ENCODE results near the gene MID2.

MID2 gene

DNA sequence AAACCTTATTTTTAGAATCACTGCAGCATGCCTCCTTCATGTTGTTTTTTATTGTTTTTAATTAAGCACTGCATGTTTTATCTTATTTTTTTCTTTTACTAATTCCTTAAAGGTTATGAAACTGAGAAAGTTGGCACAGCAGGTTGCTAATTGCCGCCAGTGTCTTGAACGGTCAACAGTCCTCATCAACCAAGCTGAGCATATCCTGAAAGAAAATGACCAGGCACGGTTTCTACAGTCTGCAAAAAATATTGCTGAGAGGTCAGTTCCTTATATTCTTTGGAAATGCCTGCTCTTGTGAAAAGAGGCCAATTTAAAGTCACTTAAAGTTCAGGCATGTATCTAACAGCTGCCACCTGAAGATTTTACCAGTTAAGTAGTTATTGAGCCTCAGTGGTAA, 79.7 kb downstream of the MID2 start:
- WGBS, 2 donors (ENCODE audit: extremely low coverage in 2 of 2, insufficient read length in 2 of 2, insufficient replicate concordance in 1 of 2): no CpG with 5 or more reads among the region's 3 CpGs
- Histone ChIP-seq H3K23ac (ENCODE audit: low read depth, low read length, poor library complexity) (no peak overlapping the region), H4K91ac (ENCODE audit: low read depth, low read length, poor library complexity) (no peak overlapping the region), H3K18ac (ENCODE audit: low read length) (no peak overlapping the region), H2BK15ac (ENCODE audit: low read length) (no peak overlapping the region), H3K9me3 (replicated peaks in 1 of 2; ENCODE audit: control insufficient read depth in 2 of 2, insufficient read depth in 1 of 2, low read depth in 1 of 2, low read length in 2 of 2) (no peaks in the 10 kb centered on the region), H2BK120ac (ENCODE audit: low read depth, low read length) (no peak overlapping the region), H3K14ac (ENCODE audit: low read length) (no peak overlapping the region), H3K79me1 (ENCODE audit: low read depth, low read length) (no peaks in the 10 kb centered on the region), H2AK5ac (ENCODE audit: low read depth, low read length) (no peak overlapping the region), H3K4me2 (ENCODE audit: insufficient read depth, low read length, poor library complexity, severe bottlenecking) (no peak overlapping the region), H3K27ac (replicated peaks; ENCODE audit: low read length) (no peak overlapping the region), H2BK12ac (ENCODE audit: low read length) (no peak overlapping the region), H3K4me1 (ENCODE audit: control insufficient read depth in 2 of 2, insufficient read depth in 1 of 2, low read depth in 1 of 2, low read length in 2 of 2) (peaks cover 0 to 2% of the 10 kb centered on the region in 2 donors), H3K36me3 (replicated peaks in 1 of 2; ENCODE audit: control insufficient read depth in 2 of 2, insufficient read depth in 2 of 2, low read length in 2 of 2) (no peaks in the 10 kb centered on the region), H2BK5ac (ENCODE audit: low read length) (no peak overlapping the region), H2AFZ (ENCODE audit: low read length) (no peak overlapping the region), H3K27me3 (ENCODE audit: control insufficient read depth in 3 of 3, insufficient read depth in 3 of 3, low read depth in 1 of 3, low read length in 3 of 3) (no peaks in the 10 kb centered on the region), H4K8ac (ENCODE audit: low read depth, low read length) (no peak overlapping the region), H3K4ac (ENCODE audit: low read length) (no peak overlapping the region), H3K4me3 (ENCODE audit: low read length in 2 of 2) (no peak overlapping the region), H3K9ac (ENCODE audit: low read depth, low read length, poor library complexity) (no peak overlapping the region)
- no peak for DNase-seq (ENCODE audit: low spot score)

DNA sequence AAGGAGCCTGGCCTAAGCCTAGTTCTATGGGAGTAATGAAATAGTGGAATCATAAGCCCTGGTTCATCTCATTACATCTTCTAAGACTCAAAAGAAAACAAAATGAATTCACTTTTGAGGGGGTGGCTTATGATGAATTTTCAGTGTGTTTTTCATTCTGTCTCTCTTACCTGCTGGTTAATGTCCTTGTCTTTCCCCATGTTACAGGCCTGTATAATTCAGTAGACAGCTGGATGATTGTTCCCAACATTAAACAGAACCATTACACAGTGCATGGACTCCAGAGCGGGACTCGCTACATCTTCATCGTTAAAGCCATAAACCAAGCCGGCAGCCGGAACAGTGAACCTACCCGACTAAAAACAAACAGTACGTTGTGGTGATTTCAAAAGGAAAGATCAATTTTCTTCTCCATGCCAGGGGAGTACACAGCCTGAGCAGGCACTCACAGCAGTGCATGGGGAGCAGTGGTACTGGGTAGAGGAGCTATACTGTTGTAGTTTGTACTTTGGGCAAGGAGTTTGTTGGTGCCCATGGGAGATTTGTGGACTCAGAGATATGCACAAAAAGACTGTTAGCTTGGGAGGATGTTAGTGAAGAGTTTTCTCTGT, 98.6 kb downstream of the MID2 start:
- H3K36me3 ChIP-seq (replicated peaks in 1 of 2; ENCODE audit: control insufficient read depth in 2 of 2, insufficient read depth in 2 of 2, low read length in 2 of 2): no peaks in the 10 kb centered on the region
- H2BK12ac ChIP-seq (ENCODE audit: low read length): no peak overlapping the region
- H3K4me1 ChIP-seq (ENCODE audit: control insufficient read depth in 2 of 2, insufficient read depth in 1 of 2, low read depth in 1 of 2, low read length in 2 of 2): no peaks in the 10 kb centered on the region
- H4K91ac ChIP-seq (ENCODE audit: low read depth, low read length, poor library complexity): no peak overlapping the region
- no peak overlapping the region for H2AFZ ChIP-seq (ENCODE audit: low read length)
- no peak overlapping the region for H3K4me3 ChIP-seq (ENCODE audit: low read length in 2 of 2)
- H3K18ac ChIP-seq (ENCODE audit: low read length): no peak overlapping the region
- no peak overlapping the region for H2AK5ac ChIP-seq (ENCODE audit: low read depth, low read length)
- no peaks in the 10 kb centered on the region for H3K9me3 ChIP-seq (replicated peaks in 1 of 2; ENCODE audit: control insufficient read depth in 2 of 2, insufficient read depth in 1 of 2, low read depth in 1 of 2, low read length in 2 of 2)
- H2BK5ac ChIP-seq (ENCODE audit: low read length): no peak overlapping the region
- no peak overlapping the region for H2BK15ac ChIP-seq (ENCODE audit: low read length)
- no peak for DNase-seq (ENCODE audit: low spot score)
- H3K4ac ChIP-seq (ENCODE audit: low read length): no peak overlapping the region
- no peak overlapping the region for H2BK120ac ChIP-seq (ENCODE audit: low read depth, low read length)
- no peaks in the 10 kb centered on the region for H3K79me1 ChIP-seq (ENCODE audit: low read depth, low read length)
- peaks cover 0 to 7% (median 0%) of the 10 kb centered on the region in 3 experiments for H3K27me3 ChIP-seq (ENCODE audit: control insufficient read depth in 3 of 3, insufficient read depth in 3 of 3, low read depth in 1 of 3, low read length in 3 of 3)
- H3K23ac ChIP-seq (ENCODE audit: low read depth, low read length, poor library complexity): no peak overlapping the region
- no peak overlapping the region for H3K4me2 ChIP-seq (ENCODE audit: insufficient read depth, low read length, poor library complexity, severe bottlenecking)
- no peak overlapping the region for H3K9ac ChIP-seq (ENCODE audit: low read depth, low read length, poor library complexity)
- no peak overlapping the region for H4K8ac ChIP-seq (ENCODE audit: low read depth, low read length)
- WGBS, 2 donors (ENCODE audit: extremely low coverage in 2 of 2, insufficient read length in 2 of 2, insufficient replicate concordance in 1 of 2): no CpG with 5 or more reads among the region's 7 CpGs
- H3K14ac ChIP-seq (ENCODE audit: low read length): no peak overlapping the region
- H3K27ac ChIP-seq (replicated peaks; ENCODE audit: low read length): no peak overlapping the region

DNA sequence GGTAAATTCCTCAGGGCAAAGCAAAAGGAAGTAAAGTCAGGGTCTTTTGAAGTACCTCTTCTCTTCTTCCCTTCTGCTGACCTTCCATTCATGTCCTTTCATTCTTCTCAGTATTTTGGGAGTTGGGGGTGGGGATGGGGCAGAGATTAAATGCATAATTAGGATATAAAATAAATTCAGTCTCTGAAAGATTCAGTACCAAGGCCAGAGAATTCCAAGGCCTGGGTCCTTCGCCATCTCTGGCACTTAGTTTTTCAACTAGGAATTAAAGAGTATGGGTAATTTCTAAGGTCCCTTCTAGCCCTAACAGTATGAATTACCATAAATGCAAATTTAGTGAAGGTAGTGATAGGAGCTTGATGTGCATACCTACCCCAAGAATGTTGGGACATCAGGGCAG, 108.6 kb downstream of the MID2 start:
- peaks cover 0 to 10% (median 3%) of the 10 kb centered on the region in 3 experiments for H3K27me3 ChIP-seq (ENCODE audit: control insufficient read depth in 3 of 3, insufficient read depth in 3 of 3, low read depth in 1 of 3, low read length in 3 of 3)
- H3K4ac ChIP-seq (ENCODE audit: low read length): no peak overlapping the region
- H3K14ac ChIP-seq (ENCODE audit: low read length): no peak overlapping the region
- no peak overlapping the region for H3K9ac ChIP-seq (ENCODE audit: low read depth, low read length, poor library complexity)
- H2BK12ac ChIP-seq (ENCODE audit: low read length): no peak overlapping the region
- H3K4me2 ChIP-seq (ENCODE audit: insufficient read depth, low read length, poor library complexity, severe bottlenecking): no peak overlapping the region
- no peak for DNase-seq (ENCODE audit: low spot score)
- H2BK5ac ChIP-seq (ENCODE audit: low read length): no peak overlapping the region
- no CpG with 5 or more reads among the region's 1 CpG for WGBS, 2 donors (ENCODE audit: extremely low coverage in 2 of 2, insufficient read length in 2 of 2, insufficient replicate concordance in 1 of 2)
- no peak overlapping the region for H3K23ac ChIP-seq (ENCODE audit: low read depth, low read length, poor library complexity)
- no peak overlapping the region for H2AK5ac ChIP-seq (ENCODE audit: low read depth, low read length)
- H4K8ac ChIP-seq (ENCODE audit: low read depth, low read length): no peak overlapping the region
- no peak overlapping the region for H3K18ac ChIP-seq (ENCODE audit: low read length)
- no peaks in the 10 kb centered on the region for H3K36me3 ChIP-seq (replicated peaks in 1 of 2; ENCODE audit: control insufficient read depth in 2 of 2, insufficient read depth in 2 of 2, low read length in 2 of 2)
- no peak overlapping the region for H2BK120ac ChIP-seq (ENCODE audit: low read depth, low read length)
- H3K79me1 ChIP-seq (ENCODE audit: low read depth, low read length): no peaks in the 10 kb centered on the region
- H3K4me3 ChIP-seq (ENCODE audit: low read length in 2 of 2): no peak overlapping the region
- no peaks in the 10 kb centered on the region for H3K4me1 ChIP-seq (ENCODE audit: control insufficient read depth in 2 of 2, insufficient read depth in 1 of 2, low read depth in 1 of 2, low read length in 2 of 2)
- no peak overlapping the region for H4K91ac ChIP-seq (ENCODE audit: low read depth, low read length, poor library complexity)
- H2AFZ ChIP-seq (ENCODE audit: low read length): no peak overlapping the region
- no peaks in the 10 kb centered on the region for H3K9me3 ChIP-seq (replicated peaks in 1 of 2; ENCODE audit: control insufficient read depth in 2 of 2, insufficient read depth in 1 of 2, low read depth in 1 of 2, low read length in 2 of 2)
- no peak overlapping the region for H3K27ac ChIP-seq (replicated peaks; ENCODE audit: low read length)
- H2BK15ac ChIP-seq (ENCODE audit: low read length): no peak overlapping the region

DNA sequence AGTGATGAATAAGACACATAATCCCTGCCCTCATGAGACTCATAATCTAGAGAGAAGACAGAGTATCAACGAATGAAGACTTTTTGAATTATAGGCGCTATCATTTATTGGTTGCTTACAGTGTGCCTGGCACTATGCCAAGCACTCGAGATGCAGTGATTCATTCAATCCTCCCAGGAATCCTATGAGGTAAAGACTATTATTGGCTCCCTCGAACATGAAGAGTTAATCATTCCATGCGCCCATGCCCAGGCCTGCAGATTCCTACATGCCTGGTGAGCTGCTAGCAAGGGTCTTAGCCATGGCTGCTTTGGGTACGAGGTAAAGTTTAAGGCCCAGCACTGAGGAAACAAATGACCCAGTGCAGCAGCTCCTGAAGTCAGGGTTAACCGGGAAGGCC, 109.5 kb downstream of the MID2 start:
- Histone ChIP-seq H3K9me3 (replicated peaks in 1 of 2; ENCODE audit: control insufficient read depth in 2 of 2, insufficient read depth in 1 of 2, low read depth in 1 of 2, low read length in 2 of 2) (no peaks in the 10 kb centered on the region), H3K4me1 (ENCODE audit: control insufficient read depth in 2 of 2, insufficient read depth in 1 of 2, low read depth in 1 of 2, low read length in 2 of 2) (no peaks in the 10 kb centered on the region), H3K18ac (ENCODE audit: low read length) (no peak overlapping the region), H3K23ac (ENCODE audit: low read depth, low read length, poor library complexity) (no peak overlapping the region), H4K91ac (ENCODE audit: low read depth, low read length, poor library complexity) (no peak overlapping the region), H4K8ac (ENCODE audit: low read depth, low read length) (no peak overlapping the region), H3K4ac (ENCODE audit: low read length) (no peak overlapping the region), H3K79me1 (ENCODE audit: low read depth, low read length) (no peaks in the 10 kb centered on the region), H2AK5ac (ENCODE audit: low read depth, low read length) (no peak overlapping the region), H3K36me3 (replicated peaks in 1 of 2; ENCODE audit: control insufficient read depth in 2 of 2, insufficient read depth in 2 of 2, low read length in 2 of 2) (no peaks in the 10 kb centered on the region), H3K4me3 (ENCODE audit: low read length in 2 of 2) (no peak overlapping the region), H3K27me3 (ENCODE audit: control insufficient read depth in 3 of 3, insufficient read depth in 3 of 3, low read depth in 1 of 3, low read length in 3 of 3) (peaks cover 0 to 10% (median 3%) of the 10 kb centered on the region in 3 experiments), H3K9ac (ENCODE audit: low read depth, low read length, poor library complexity) (no peak overlapping the region), H2BK5ac (ENCODE audit: low read length) (no peak overlapping the region), H2AFZ (ENCODE audit: low read length) (no peak overlapping the region), H3K14ac (ENCODE audit: low read length) (no peak overlapping the region), H2BK120ac (ENCODE audit: low read depth, low read length) (no peak overlapping the region), H2BK12ac (ENCODE audit: low read length) (no peak overlapping the region), H3K4me2 (ENCODE audit: insufficient read depth, low read length, poor library complexity, severe bottlenecking) (no peak overlapping the region), H3K27ac (replicated peaks; ENCODE audit: low read length) (no peak overlapping the region), H2BK15ac (ENCODE audit: low read length) (no peak overlapping the region)
- DNase-seq (ENCODE audit: low spot score): no peak
- WGBS, 2 donors (ENCODE audit: extremely low coverage in 2 of 2, insufficient read length in 2 of 2, insufficient replicate concordance in 1 of 2): no CpG with 5 or more reads among the region's 7 CpGs
